ENCODE measurements around the gene CCNG1. TPM values are rescaled to one million over a fixed set of nuclear protein-coding genes. Genes with fewer than 3 reads are reported as not detected.

CCNG1 gene
- total RNA-seq, 1 experiment from 2014 or later = 117 TPM

GRCh38 chr5:163489745-163490075 is 52.3 kb downstream of the CCNG1 start:
- H3K27ac ChIP-seq (ENCODE audit: low read length) = no peak overlapping the region
- no peak for DNase-seq (ENCODE audit: low read depth, low spot score)
- TF ChIP-seq SIN3A (IDR thresholded peaks at IDR 0.05; ENCODE audit: borderline replicate concordance, insufficient read depth, low read depth, low read length) (no peak), TCF7L2 (IDR thresholded peaks at IDR 0.05; ENCODE audit: low read depth, low read length) (no peak), POLR2AphosphoS5 (IDR thresholded peaks at IDR 0.05; ENCODE audit: low read depth, low read length) (no peak)
- TF ChIP-seq, protein P1, sequence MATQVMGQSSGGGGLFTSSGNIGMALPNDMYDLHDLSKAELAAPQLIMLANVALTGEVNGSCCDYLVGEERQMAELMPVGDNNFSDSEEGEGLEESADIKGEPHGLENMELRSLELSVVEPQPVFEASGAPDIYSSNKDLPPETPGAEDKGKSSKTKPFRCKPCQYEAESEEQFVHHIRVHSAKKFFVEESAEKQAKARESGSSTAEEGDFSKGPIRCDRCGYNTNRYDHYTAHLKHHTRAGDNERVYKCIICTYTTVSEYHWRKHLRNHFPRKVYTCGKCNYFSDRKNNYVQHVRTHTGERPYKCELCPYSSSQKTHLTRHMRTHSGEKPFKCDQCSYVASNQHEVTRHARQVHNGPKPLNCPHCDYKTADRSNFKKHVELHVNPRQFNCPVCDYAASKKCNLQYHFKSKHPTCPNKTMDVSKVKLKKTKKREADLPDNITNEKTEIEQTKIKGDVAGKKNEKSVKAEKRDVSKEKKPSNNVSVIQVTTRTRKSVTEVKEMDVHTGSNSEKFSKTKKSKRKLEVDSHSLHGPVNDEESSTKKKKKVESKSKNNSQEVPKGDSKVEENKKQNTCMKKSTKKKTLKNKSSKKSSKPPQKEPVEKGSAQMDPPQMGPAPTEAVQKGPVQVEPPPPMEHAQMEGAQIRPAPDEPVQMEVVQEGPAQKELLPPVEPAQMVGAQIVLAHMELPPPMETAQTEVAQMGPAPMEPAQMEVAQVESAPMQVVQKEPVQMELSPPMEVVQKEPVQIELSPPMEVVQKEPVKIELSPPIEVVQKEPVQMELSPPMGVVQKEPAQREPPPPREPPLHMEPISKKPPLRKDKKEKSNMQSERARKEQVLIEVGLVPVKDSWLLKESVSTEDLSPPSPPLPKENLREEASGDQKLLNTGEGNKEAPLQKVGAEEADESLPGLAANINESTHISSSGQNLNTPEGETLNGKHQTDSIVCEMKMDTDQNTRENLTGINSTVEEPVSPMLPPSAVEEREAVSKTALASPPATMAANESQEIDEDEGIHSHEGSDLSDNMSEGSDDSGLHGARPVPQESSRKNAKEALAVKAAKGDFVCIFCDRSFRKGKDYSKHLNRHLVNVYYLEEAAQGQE (IDR thresholded peaks at IDR 0.05; ENCODE audit: insufficient read depth in 1 of 2, low read depth in 2 of 2, low read length in 1 of 2) = no peak
- TF ChIP-seq, protein P2, sequence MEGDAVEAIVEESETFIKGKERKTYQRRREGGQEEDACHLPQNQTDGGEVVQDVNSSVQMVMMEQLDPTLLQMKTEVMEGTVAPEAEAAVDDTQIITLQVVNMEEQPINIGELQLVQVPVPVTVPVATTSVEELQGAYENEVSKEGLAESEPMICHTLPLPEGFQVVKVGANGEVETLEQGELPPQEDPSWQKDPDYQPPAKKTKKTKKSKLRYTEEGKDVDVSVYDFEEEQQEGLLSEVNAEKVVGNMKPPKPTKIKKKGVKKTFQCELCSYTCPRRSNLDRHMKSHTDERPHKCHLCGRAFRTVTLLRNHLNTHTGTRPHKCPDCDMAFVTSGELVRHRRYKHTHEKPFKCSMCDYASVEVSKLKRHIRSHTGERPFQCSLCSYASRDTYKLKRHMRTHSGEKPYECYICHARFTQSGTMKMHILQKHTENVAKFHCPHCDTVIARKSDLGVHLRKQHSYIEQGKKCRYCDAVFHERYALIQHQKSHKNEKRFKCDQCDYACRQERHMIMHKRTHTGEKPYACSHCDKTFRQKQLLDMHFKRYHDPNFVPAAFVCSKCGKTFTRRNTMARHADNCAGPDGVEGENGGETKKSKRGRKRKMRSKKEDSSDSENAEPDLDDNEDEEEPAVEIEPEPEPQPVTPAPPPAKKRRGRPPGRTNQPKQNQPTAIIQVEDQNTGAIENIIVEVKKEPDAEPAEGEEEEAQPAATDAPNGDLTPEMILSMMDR (IDR thresholded peaks at IDR 0.05) = no peak
- no peak for ATAC-seq
- no TSS peak for BruUV-seq (replicated peaks)
- peaks cover 21% of the 10 kb centered on the region for H3K36me3 ChIP-seq (ENCODE audit: control insufficient read depth, insufficient read depth, low read length)
- no peaks in the 10 kb centered on the region for H3K27me3 ChIP-seq (ENCODE audit: control insufficient read depth, insufficient read depth, low read length)
- CTCF ChIA-PET = no interaction called here
- in situ Hi-C loops (cut with HindIII; ENCODE audit: low pct_unique_long_range_greater_than_20kb, low sequenced_read_pairs) (no loop called here), intact Hi-C loops (cut with micrococcal nuclease; ENCODE audit: unreplicated experiment) (no loop called here)
- H3K4me3 ChIP-seq (ENCODE audit: low read depth in 2 of 2, low read length in 2 of 2) = no peak overlapping the region
- H3K9me3 ChIP-seq (ENCODE audit: control insufficient read depth, insufficient read depth, low read depth, low read length) = no peaks in the 10 kb centered on the region
- POLR2A ChIA-PET = no interaction called here
- no peaks in the 10 kb centered on the region for H3K4me1 ChIP-seq (ENCODE audit: control insufficient read depth, insufficient read depth, low read length)

Other genes starting within 250 kb of the CCNG1 start
- gene NUDCD2, start 22.5 kb downstream of the CCNG1 start, total RNA-seq (2021; ENCODE audit: unreplicated experiment) = 58.6 TPM
- gene HMMR, start 23.0 kb downstream of the CCNG1 start, total RNA-seq (2021; ENCODE audit: unreplicated experiment) = 42.5 TPM
- gene MAT2B, start 68.0 kb downstream of the CCNG1 start, total RNA-seq (2021; ENCODE audit: unreplicated experiment) = 52.1 TPM

Data from Panc1 (cell line).